Non-pigmented ciliary epithelial cell (primary cell): ENCODE results near the gene CAPN3.

Experiments
- DNase-seq: peaks from one replicate; pipeline ENCODE4 v3.0.0-alpha.2; 2010; ENCODE audit warnings: low read depth

Gene CAPN3

GRCh38 chr15:42395838-42396237 lies 36.5 kb downstream of the CAPN3 start:
- DNase-seq, result no peak

DNA sequence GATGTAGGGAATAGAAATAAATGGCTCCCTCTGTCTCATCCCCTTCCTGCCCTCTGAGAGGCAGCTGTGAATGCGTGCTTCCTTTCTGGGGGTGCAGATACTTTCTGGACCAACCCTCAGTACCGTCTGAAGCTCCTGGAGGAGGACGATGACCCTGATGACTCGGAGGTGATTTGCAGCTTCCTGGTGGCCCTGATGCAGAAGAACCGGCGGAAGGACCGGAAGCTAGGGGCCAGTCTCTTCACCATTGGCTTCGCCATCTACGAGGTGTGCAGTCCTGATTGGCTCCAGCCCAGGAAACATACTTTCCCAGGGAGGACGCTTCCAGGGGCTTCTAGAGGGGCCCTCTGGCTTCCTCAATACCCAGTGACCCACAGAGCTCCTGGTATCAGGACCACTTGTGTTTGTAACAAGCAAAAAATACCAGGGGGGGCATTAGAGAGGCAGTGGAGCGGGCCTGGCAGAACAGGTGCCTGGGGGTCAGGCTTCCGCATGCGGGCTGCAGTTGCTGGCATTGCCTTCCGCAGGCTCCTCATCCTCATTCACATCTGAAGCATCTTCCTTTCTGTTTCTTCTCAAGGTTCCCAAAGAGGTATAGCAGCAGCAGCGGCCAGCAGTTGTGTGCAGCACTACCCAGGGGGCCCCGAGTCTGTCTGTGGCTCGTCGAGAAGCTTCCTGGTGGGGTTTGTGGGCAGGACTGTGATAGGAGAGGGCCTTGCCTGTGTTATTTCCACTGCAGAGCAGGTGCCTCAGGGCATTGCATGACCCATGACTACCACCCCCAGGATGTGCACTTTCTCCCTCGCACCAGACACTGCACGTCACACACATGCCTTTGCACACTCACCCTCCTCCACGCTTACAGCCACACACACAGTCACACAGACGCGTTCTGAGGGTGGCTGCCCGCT lies 42.5 kb downstream of the CAPN3 start:
- DNase-seq, result no peak

DNA sequence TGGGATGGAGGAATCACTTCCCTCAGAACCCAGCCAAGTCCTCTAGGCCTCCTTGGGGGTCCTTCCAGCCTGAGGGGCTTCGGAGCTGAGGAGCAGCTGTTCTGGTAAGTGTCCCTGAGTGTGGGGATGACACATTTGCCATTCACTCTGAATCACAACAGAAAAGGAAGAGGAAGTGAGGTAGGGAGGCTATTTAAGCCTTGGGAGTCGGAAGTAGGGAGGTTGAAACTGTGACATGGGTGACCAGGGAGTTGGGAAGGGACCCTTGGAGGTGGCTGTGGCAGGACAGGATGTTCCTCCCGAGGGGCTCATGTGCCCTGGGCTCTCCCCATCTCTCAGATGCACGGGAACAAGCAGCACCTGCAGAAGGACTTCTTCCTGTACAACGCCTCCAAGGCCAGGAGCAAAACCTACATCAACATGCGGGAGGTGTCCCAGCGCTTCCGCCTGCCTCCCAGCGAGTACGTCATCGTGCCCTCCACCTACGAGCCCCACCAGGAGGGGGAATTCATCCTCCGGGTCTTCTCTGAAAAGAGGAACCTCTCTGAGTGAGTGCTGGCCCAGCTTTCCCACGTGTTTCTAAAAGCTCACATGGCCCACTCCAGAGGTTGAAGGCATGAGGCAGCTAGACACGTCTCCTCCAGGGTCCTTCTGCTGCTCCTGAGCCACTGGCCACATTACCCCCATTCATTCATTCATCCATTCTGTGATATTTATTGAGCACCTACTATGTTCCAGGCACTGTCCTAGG lies 43.3 kb downstream of the CAPN3 start:
- DNase-seq, result no peak

DNA sequence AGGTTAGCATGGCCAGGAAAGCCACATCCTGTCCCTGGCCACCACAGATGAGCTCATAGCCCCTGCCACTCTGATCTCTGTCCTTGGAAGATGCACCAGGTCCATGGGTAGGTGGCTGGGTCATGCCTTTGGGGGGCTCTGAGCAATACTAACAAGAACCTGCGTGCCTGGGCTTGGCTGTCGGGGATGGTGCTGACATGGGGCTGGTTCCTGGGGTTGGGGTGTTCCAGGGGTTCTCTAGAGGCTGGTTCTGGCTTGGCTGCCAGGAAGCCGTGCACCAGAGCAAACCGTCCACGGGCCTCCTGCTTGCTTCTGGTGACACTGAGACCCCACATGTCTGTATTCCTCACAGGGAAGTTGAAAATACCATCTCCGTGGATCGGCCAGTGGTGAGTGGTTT lies 44.1 kb downstream of the CAPN3 start:
- no peak for DNase-seq

DNA sequence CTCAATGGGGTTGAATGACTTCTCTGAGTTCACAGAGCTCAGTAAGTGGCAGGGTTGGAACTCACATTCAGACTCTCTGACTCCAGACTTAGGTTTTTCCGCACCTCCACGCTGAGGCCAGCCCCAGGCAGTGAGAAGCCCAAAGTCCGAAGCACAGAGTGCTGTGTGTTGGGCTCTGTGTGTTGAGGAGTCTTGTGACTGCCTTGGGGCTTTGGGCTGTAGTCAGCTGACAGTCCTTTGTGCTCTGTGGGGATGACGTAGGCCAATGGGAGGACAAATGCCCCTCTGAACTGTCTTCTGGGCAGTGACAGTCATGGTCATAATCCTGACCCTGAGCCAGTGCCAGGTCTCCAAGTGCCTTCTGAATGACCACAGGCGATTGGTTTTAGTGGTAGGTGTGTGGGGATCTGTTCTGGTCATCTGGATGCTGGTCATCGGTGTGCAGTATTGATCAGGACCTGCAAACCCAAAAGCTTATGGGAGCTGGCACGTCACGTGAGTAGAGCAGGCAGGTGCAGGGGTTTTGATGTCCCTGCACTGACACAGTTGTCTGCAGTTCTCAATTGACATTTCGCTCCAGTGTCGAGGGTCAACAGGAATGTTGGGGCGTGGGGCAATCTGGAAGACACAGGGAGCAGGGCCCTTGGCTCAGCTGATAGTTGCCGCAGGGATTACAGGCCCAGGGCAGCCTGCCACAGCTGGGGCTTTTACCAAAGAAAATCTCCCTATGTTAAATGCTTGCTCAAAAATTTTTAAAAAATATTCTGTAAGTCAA lies 45.3 kb downstream of the CAPN3 start:
- no peak for DNase-seq

DNA sequence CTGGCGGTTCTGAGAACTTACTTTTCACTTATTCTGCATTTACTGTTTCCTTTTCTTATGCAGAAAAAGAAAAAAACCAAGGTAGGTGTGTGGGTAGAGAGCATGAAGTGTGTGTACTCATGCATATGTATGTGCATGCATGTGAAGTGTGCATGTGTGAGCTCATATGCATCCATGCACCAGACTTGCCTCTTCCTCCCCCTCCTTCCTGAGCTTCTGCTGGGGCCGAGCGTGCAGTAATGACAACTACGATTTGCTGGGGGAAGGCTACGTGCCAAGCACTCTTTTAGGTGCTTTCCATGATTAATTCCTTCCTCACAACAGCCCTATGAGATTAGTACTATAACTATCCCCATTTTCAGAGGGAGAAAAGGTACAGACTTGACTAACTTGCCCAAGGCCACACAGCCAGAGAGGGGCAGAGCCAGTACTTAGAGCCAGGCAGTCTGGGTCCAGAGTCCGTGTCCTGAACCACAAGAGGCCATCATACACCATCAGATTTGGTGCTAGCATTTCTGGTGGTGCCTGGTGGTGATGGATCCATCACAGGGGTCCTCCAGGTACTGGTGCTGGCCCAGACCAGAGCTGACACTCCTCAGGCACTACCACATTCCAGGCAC lies 46.7 kb downstream of the CAPN3 start:
- no peak for DNase-seq

DNA sequence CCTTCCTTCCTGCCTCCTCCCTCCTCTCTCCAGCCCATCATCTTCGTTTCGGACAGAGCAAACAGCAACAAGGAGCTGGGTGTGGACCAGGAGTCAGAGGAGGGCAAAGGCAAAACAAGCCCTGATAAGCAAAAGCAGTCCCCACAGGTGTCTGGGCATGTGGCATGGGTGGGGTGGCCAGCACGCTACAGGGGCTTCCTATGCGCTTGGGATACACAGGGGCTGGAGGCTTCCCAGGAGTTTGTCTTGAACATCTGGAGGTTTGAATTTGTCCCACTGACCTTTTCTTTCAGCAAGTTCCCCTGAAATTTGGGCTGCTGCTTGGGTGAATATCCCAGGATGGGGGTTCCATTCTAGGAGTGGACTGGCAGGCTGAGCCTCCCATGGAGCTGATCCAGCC lies 48.9 kb downstream of the CAPN3 start:
- no peak for DNase-seq

DNA sequence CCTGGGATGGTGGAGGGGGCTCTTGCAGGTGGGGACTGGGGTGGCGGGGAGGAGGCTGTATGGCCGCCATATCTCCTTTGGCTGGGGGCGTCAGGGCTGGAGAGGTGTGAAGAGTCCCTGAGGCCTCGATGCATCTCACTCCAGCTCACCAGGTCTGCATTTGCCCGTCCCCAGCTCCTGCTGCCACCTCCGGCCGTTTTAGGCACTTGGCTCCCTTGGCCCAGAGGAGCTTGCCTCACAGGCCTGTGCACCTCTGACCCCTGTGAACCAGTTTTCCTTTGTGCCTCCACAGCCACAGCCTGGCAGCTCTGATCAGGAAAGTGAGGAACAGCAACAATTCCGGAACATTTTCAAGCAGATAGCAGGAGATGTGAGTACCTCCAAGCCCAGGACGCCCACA lies 49.7 kb downstream of the CAPN3 start:
- DNase-seq, result no peak

DNA sequence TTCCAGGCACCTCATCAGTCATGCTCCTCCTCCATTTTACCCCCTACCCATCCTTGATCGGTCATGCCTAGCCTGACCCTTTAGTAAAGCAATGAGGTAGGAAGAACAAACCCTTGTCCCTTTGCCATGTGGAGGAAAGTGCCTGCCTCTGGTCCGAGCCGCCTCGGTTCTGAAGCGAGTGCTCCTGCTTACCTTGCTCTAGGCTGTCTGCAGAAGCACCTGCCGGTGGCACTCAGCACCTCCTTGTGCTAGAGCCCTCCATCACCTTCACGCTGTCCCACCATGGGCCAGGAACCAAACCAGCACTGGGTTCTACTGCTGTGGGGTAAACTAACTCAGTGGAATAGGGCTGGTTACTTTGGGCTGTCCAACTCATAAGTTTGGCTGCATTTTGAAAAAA lies 52.6 kb downstream of the CAPN3 start:
- no peak for DNase-seq

DNA sequence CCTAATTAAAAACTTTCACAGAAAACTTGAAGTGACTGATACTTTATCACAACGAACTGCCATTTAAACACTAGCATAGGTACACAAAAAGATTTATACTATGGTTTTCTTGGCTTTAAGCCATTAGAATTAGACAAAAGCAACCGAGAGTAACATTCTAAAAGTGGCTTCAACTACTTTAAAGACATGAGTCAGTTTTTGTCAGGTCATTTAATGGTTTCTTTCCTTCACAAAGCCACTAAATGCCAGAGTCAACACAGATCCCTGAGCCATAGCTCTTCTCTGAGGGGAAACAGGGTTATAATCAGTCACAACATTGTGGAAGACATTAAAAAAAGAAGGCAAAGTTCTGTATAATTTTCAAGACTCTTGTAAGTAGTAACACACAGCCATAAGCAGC lies 54.6 kb downstream of the CAPN3 start:
- DNase-seq, result no peak

DNA sequence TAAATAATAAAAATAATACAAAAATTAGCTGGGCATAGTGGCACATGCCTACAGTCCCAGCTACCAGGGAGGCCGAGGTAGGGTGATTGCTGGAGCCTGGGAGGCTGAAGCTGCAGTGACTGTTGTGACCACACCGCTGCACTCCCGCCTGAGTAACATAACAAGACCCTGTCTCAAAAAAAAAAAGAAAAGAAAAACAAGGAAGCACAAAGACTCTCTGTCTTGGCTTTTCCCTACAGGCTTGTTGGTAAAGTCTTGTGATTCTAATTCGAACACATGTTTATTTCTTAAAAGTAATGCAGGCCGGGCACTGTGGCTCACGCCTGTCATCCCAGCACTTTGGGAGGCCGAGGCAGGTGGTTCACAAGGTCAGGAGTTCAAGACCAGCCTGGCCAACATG lies 60.1 kb downstream of the CAPN3 start:
- no peak for DNase-seq

GRCh38 chr15:42421376-42421775 lies 62.1 kb downstream of the CAPN3 start:
- DNase-seq, result no peak

- peak; percentile 81 for DNase-seq
These were observed 68.3 kb downstream of the CAPN3 start for GRCh38 chr15:42427429-42428223.

GRCh38 chr15:42444415-42445063 lies 85.2 kb downstream of the CAPN3 start:
- no peak for DNase-seq

- no peak for DNase-seq
These were observed 86.2 kb downstream of the CAPN3 start for GRCh38 chr15:42445551-42445950.

GRCh38 chr15:42447599-42447998 lies 88.3 kb downstream of the CAPN3 start:
- DNase-seq, result no peak

DNA sequence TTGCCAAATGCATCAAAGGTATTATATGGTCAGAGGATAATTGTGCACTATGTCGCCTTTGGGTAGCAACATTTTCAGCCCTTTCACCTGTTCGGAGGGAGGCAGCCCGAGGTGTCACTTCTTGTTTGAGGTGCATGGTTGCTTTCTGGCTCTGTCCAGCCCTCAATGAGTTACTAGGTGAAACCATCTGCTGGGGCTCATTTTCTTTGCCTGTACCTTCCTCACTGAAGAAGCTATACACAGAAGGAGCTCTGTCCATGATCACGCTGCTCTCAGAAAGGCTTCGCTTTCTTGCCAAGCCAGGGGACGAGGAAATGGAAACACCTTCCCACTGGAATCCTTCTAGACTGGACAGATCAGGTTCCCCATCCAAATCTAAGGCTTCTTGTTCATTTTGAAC lies 89.0 kb downstream of the CAPN3 start:
- DNase-seq, result no peak

DNA sequence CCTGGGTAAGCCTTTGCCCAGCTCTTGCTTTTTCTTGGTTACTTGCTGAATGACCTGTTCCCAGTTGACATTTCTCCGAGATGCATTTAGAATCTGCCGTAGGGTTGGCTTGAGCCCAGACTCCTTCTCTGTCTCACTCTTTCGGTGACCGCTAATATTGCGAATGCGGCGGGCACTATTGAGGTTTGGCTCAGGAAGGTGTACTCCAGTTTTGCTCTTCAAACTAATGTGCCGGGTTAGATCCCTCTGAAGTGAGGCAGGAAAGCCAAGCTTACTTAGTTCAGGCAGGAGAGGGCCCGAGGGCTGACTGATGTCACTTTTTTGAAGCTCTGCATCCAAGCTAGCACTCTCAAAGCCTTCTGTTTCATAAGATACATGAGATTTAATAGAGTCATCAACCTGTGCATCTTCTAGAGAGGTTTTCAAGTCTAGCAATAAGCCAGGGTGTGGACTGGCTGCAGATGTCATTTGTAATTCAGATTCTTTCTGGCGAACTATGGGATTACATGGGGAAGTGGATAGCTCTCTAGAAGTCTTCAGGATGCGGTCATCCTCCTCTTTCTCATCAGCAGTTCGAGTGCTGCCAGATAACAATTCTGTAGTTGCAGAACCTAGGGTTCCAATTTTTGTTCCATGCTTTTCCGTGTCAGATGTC lies 90.6 kb downstream of the CAPN3 start:
- DNase-seq, result no peak

GRCh38 chr15:42450425-42450790 lies 91.1 kb downstream of the CAPN3 start:
- DNase-seq, result no peak

- DNase-seq, result no peak
These were observed 94.5 kb downstream of the CAPN3 start for GRCh38 chr15:42453826-42454225.
